K562 (cell line): ENCODE results near the gene HSD11B2.

Experiments used
- CTBP1 ChIP-seq: fragments of 450-650 bp; IDR thresholded peaks from 2 replicates; pipeline ENCODE4 v1.6.1; 2016; ENCODE audit warnings: borderline replicate concordance
- HIVEP1 ChIP-seq: fragments of 250-450 bp; sonication (Bioruptor Pico); IDR thresholded peaks from 2 replicates; pipeline ENCODE4 v1.4.0; 2020; ENCODE audit warnings: mild to moderate bottlenecking
- POLR2A ChIP-seq: fragments of 450-650 bp; conservative IDR thresholded peaks from 2 replicates; pipeline ENCODE4 v1.6.1; 2016
- RBFOX2 ChIP-seq: fragments of 200-400 bp; formaldehyde crosslinking; IDR thresholded peaks from 2 replicates; pipeline ENCODE4 v1.6.1; 2017; ENCODE audit warnings: low read depth, mild to moderate bottlenecking, low read length, moderate library complexity
- ZZZ3 ChIP-seq: fragments of 450-650 bp; IDR thresholded peaks from 2 replicates; pipeline ENCODE4 v1.6.1; 2016; ENCODE audit warnings: antibody characterized with exemption, mild to moderate bottlenecking, moderate library complexity
- TF ChIP-seq, protein P1 (sequence below): fragments of 450-650 bp; IDR thresholded peaks from 2 replicates; pipeline ENCODE4 v1.6.1; 2017; ENCODE audit warnings: mild to moderate bottlenecking, moderate library complexity

DNA sequence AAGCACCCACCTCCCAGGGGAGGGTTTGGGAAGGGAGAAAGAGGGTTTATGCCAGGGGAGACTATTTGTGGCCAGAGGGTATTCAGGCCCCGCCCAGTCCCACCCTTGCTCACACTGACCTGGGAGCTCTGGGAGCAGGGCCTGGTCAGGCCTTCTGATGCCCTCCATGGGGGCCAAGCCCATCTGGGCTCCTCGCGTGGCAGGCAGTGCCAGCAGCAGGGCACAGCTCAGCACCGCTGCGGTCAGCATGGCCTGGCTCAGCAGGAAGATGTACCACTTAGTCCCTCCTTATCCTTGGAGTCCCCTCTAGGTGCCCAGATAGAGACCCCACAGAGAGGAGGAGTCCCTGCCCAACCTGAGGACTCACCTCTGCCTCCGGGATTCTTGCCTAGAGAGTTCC, 52.2 kb downstream of the HSD11B2 start, which contains the start of gene AGRP:
- TF ChIP-seq, protein P1, sequence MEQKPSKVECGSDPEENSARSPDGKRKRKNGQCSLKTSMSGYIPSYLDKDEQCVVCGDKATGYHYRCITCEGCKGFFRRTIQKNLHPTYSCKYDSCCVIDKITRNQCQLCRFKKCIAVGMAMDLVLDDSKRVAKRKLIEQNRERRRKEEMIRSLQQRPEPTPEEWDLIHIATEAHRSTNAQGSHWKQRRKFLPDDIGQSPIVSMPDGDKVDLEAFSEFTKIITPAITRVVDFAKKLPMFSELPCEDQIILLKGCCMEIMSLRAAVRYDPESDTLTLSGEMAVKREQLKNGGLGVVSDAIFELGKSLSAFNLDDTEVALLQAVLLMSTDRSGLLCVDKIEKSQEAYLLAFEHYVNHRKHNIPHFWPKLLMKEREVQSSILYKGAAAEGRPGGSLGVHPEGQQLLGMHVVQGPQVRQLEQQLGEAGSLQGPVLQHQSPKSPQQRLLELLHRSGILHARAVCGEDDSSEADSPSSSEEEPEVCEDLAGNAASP, result no peak
- TF ChIP-seq RBFOX2, result no peak
- TF ChIP-seq POLR2A, result no peak
- no peak for TF ChIP-seq CTBP1
- no peak for TF ChIP-seq ZZZ3
- no peak for TF ChIP-seq HIVEP1 (CRISPR knock-in tag)
